GM21526 (cell line): ENCODE data around the gene NR4A1.

Source experiments
- ATAC-seq: cut with Tn5 transposase; IDR thresholded peaks from one replicate; pipeline ENCODE4 v1.9.1; 2021; ENCODE audit warnings: moderate library complexity; ENCODE audit not compliant: unreplicated experiment, low FRiP score

NR4A1 gene

GRCh38 chr12:52056801-52057637 is 5.8 kb downstream of the NR4A1 start:
- ATAC-seq: no peak

DNA sequence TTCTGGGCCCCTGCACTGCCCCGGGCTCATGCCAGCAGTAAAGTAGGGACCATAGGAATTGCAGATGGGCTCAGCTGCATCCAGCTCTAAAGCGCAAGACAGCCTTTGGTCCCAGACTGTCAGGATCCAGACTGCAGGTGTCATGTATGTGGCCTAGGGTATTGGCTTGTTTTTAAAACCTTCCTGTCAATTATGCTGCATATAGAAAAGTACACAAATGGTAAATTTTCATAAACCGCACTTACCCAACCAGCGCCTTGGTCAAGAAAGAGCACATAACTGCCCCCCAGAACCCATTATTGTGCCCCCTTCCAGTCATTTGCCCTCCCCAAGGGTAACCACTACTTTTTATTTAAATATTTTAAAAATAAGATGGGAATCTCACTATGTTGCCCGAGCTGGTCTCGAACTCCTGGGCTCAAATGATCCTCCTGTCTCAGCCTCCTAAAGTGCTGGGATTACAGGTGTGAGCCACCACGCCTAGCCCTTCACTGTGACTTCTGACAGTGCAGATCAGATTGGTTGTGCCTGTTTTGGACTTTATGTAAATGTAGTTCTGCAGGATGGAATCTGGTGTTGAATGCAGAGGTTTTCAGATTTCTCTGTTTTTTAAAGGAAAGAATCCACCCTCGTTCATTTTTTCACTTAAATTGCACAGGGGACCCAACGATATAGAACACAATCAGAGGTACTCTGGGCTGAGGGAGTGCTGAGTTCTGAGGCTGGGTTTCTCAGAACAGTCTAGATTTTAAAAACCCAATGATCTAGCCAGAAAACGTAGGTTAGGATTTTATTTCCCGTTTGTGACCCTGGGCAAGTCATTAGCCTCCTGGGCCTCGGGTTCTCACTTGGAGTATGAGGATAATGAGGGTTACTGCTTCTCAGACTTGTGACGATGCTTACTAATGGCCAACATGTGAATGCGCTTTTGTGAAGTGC is 6.7 kb downstream of the NR4A1 start:
- ATAC-seq: no peak

- no peak for ATAC-seq
These were observed 7.6 kb downstream of the NR4A1 start for GRCh38 chr12:52058631-52059361.

- ATAC-seq: no peak
These were observed 8.6 kb downstream of the NR4A1 start for GRCh38 chr12:52059582-52060497.

DNA sequence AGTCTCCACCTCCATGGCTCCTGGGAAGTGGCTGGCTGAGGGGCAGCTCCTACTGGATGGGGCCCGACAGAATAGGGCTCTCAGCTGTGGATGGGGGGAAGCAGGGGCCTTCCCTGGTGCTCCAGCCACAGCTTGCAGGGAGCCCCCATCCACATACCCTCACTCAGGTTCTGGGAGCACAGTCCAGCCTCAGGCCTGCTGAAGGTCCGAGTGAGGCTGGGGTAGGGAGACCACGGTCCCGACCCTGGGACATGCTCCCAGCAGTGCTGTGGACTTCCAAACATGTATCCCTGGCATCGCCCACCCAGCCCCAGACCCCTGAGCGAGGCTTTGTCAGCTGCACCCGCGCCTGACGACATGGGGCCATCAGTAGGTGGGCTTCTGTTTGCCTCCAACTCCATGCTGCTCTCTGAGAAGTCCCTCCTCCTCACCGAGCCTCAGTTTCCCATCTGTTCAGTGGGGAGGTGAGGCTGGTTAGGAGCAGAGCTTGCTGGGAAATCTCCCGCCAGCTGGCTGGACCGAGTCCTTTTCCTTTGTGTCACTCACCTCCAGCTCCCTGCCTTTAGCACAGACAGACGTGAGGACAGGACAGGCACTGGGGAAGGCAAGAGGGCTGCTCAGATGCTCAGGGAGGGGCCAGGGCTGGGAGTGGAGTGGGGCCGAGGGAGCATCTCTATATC is 9.4 kb downstream of the NR4A1 start:
- ATAC-seq: no peak

GRCh38 chr12:52061470-52062166 is 10.4 kb downstream of the NR4A1 start:
- no peak for ATAC-seq

DNA sequence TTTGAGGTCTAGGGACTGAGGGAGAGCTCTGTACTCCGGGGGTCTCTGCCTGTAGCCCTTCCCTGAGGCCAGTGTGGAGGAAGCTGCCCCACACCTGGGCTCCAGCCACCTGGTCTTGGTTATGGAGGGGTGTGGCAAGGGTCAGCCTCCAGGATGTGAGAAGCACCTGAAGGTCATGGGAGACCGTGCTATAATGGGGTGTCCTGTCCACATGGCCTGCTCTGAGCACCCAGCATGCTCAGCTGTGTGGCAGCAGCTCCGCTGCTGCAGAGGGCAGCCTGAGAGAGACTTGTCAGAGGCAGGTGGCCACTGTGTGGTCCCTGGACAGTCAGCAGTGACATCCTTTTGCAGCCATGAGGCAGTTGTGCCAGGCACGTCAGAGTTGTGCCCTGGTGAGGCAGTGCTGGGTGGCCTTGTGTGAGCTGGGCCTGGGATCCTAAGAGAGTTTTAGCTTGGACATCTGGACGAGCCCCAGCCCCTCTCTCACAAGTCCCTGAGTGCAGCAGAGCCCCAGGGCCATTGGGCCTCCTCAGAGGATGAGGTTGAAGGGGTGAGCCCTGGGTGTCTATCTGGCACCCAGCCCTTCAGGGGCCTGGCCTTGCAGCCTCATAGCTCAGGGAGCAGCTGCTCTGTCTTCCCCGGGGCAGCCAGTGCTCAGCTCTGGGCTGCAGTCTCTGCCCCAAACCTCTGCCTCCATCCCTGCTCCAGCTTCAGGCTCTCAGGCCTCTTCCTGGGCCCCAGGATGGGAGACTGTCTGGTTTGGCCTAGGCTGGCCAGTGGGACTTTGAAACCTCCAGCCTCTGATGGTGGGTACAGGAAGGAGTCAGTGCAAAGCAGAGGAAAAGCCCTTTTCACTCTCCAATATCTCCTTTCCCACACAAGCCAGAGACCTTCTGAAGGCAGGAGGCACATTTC is 11.2 kb downstream of the NR4A1 start:
- no peak for ATAC-seq

- ATAC-seq: no peak
These were observed 12.1 kb downstream of the NR4A1 start for GRCh38 chr12:52063082-52063924.

DNA sequence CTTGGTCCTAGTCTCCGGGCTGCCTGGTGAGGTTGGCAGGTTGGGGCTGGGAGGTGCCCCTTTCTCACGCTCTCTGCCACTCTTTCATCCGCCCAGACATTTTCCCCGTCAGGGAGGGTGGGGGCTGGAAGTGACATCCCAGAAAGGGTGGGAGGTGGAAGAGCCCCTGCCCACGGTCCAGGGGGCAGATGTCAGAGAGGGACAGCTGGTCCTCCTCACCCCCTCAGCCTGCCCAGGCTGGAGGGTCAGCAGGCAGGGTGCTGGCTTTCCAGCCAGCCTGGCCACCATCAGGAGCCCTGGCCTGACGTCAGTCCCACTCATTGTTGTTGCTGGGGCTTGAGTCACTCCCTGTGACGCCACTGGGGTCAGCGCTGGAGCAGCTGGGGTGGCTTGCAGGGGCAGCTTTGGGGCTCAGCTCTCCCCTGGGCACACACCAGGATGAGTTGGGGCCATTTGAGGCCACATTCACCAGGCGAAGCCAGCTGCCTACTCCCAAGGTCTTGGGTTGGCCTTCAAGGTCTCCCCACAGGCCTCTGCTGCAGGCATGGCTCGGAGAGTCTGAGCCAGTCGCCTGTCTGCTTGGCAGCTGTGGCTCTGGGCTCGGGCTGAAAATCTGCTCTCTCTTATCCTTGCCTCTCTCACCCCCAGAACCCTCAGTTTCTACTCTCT is 12.9 kb downstream of the NR4A1 start:
- no peak for ATAC-seq

DNA sequence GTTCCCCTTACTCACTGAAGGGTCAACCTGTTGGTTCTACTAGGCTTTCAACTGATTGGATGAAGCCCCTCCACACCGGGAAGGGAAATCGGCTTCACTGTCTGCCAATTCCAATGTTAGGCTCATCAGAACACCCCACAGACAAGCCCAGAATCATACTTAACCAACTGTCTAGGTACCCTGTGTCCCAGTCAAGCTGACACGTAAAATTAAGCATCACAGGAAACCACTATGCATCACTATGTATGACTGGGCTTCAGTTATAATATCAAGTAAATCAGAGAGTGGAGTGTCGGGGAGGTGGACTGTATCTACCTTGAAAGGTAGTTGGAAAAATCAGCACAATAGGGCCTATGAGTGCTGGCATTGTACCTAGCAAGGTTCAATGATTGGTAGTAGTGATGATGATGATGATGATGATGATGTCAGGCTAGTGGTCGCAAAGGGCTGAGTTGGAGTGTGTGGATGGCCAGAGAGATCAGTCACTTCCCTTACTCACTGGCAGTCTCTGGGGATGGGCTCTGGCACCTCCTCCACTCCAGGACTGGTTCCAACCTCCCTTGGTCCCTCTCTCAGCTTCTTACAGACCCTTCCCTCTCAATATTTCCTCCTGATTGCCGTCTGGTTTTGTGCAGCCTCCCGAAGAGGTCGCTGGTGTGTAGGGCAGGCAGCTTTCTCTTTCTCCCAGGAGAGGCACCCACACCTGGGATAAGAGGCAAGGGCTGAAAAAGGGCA is 15.3 kb downstream of the NR4A1 start:
- ATAC-seq: no peak

- no peak for ATAC-seq
These were observed 15.8 kb downstream of the NR4A1 start for GRCh38 chr12:52067081-52067374.

DNA sequence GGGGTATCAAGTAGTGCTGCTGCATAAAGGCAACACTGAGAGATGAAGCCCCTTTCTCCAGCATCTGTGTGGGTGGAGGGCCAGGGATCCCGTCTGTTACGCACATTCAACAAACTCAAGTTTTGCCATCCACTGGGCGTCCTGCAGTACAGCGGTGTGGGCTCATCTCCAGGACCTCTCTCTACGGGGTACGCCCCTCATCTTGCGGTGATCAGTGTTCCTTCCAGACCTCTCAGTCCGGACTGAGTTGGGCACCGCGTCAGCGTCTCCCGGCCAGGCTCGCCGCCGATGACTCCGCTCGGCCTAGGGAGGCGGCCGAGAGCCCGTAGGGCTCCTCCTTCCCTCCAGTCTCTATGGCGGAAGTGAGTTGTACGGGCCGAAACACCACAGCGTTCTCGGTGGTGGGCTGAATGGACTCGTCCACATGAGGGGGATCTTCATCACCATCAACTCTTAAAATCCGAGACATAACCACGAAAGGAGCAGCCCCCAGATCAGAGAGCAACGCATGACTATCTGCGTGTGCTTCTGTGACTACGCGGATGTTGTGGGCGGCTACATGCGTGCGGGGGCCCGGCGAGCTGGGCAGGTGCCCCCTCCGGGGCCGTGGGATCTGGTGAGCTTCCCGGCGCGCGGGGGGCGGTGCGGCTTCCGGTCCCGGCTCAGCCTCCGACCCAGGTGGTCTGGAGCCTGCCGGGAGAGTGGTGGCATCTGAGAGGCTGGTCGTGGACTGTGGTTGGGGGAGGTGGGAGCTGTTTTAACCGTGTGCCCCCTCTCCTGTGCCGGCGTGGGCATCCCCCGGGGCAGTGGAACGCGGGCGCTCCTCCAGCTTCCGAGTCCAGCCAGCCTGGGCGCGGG is 18.3 kb downstream of the NR4A1 start, which contains the start of gene ATG101:
TSS of gene ATG101 (plus strand) at position 652 of the 858 bp plus-strand sequence. CDS start 3,673 bp downstream, outside the sequence.
- peak; percentile 93 for ATAC-seq

GRCh38 chr12:52070185-52070925 is 19.1 kb downstream of the NR4A1 start:
- ATAC-seq: peak; percentile 7
